GM12872 (cell line): ENCODE results near the gene CD46.

Source experiments
- TF ChIP-seq, protein P1 (sequence below): IDR thresholded peaks from 3 replicates; pipeline ENCODE4 v1.5.1; 2011; ENCODE audit warnings: low read depth, mild to moderate bottlenecking, low read length, moderate library complexity; ENCODE audit not compliant: insufficient read depth

The CD46 gene

DNA sequence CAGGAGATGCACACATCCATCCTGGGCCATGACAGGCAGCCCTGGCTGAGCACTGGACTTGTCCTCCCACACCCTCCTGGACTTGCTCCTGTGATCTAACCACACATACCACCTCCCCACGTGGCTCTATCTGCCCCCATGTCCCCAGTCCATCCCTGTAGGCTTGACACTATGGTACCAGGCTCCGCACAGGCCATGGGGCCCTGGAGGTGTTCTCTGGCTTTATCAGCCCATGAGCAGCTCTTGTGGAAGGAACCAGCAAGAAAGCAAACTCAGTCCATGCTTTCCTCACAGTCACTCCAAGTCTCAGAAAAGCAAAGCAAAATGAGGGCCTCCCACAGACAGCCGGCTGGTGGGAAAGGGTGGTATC is 61.6 kb downstream of the CD46 start:
- TF ChIP-seq, protein P1, sequence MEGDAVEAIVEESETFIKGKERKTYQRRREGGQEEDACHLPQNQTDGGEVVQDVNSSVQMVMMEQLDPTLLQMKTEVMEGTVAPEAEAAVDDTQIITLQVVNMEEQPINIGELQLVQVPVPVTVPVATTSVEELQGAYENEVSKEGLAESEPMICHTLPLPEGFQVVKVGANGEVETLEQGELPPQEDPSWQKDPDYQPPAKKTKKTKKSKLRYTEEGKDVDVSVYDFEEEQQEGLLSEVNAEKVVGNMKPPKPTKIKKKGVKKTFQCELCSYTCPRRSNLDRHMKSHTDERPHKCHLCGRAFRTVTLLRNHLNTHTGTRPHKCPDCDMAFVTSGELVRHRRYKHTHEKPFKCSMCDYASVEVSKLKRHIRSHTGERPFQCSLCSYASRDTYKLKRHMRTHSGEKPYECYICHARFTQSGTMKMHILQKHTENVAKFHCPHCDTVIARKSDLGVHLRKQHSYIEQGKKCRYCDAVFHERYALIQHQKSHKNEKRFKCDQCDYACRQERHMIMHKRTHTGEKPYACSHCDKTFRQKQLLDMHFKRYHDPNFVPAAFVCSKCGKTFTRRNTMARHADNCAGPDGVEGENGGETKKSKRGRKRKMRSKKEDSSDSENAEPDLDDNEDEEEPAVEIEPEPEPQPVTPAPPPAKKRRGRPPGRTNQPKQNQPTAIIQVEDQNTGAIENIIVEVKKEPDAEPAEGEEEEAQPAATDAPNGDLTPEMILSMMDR: no peak

DNA sequence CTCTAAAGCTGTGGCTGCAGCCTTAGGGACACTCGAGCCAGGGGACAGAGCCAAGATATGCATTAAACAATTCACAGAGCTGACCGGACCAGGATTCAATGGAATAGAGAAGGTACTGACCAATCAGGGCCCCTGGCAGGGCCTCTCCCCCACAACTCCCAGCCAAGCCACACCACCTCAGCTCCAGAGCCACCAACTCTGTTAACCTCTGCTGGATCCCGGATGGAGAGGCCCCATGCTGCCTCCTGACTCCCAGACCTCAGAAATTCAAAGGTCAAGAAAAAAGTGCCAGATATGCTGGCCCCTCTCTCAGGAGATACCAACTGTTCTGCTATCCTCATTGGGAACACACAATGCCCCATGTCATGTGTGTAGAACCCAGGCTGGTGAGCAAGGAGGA is 62.1 kb downstream of the CD46 start:
- TF ChIP-seq, protein P1: no peak

DNA sequence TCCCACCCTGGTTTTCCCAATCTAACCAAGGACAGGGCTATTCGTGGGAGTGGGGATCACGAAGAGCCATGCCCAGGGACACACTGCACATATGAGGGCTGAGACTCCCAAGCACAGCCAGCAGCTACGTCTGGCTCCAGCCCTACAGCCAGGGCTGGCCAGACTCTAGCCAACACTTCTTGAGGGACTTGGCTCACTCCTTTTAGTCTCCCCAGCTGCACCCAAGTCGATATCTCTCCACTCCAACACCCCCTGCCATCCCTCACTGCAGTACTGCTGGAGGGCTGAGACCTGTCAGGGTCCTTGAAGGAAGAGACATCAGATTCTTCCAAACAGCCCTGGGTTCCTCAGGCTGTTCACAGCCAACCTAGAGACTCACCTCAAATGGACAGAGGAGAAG is 62.6 kb downstream of the CD46 start:
- TF ChIP-seq, protein P1: no peak

DNA sequence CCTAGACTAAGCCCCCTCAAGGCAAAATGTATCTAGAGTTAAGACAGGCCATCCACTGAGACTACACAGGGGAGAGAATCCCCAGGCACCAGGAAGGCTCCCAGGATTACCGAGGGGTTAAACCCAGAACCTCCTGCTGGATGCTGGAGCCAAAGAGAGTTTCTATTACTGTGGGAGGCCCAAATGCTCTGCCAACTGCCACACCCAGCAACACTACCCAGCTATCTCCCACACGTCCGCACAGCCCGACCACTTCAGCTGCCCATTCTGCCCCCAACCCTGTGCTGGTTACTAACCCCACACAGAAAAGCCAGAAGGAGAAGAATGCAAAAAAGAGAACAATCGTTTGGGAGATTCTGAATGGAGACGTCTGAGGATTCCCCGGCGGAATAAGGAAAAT is 63.6 kb downstream of the CD46 start:
- TF ChIP-seq, protein P1: no peak

DNA sequence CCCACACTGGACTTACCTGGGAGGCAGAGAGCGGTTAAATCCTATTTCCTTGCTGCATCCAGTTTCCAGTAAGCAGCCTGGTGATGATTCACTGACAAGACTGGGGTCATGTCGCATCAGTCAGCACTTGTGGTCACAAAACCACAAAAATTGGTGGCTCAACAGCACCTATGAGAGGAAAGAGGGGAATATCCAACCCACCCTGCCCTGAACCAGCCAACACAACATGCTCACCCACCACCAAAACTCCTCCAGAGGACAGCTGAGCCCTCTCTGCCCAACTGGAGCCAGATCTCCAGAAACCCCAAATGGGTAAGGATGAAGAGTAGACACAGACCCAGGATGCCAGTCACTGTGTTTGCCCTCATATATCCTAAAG is 64.0 kb downstream of the CD46 start:
- TF ChIP-seq, protein P1: no peak

DNA sequence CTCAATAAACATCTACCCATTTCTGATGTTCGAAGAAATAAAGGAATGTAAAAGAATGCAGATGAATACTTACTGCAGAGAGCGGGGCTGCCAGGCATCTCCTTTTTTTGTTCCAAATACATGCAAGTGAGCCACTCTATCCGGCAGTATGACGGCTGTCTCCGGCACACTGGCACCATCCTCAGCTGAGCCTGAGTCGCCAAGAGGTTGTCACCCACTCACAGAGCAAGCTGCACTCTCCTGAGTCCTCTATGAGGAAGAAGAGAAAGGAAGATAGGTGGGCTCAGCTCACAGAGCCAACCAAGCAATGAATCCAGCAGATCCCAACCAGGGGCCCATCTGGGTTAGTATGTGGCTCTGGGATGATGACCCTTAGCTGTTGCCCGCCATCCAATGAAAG is 65.3 kb downstream of the CD46 start:
- TF ChIP-seq, protein P1: no peak

DNA sequence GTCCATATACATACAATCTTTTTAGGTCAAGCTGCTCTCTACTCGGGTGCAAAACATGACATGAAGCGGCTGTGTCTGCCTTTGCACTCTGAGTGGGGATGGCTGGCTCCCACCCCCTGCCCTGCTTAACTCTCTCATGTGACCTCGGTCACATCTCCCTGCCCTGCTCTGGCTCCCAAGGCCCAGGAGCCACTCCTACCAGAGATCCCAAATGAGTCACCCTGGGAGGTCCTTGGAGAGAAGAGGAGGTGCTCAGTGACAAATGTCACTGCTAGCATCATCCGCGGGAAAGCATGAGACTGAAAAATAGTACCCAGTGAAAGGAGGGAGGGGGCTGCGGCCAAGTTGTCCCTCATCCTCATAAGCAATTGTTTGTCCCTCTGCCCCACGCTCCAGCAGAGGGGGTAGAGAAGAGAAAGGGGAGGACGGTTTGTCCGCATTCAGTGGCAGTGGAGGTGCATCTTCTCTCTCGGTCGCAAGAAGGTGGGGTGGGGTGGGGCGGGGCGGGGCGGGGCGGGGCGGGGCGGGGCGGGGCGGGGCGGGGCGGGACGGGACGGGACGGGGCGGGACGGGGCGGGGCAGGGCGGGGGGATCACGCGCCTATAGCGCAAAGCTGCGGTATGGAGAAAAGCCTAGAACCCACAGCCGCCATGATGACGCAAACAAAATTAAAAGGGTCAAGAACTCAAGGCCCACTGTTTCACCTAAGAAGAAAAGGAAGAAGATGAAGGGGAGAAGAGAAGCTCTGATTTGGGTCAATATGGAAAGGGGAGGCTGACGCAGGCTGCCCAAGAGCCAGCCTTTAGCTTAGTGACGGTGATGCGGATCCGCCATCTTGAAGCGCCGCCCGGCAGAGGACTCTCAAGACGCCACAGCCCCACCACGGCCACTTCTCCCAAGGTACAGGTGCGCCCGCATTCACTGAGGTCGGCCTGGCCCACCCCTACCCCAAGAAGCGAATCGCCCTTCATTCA is 66.2 kb downstream of the CD46 start:
- TF ChIP-seq, protein P1: no peak
